SK-N-MC (cell line): Measurements from ENCODE around the gene CYP26A1.

Experiments used
- DNase-seq: peaks from one replicate; pipeline ENCODE4 v3.0.0-alpha.2; 2011; ENCODE audit warnings: low read depth, low spot score
- H3K27ac ChIP-seq: fragments of 200-600 bp; sonication (generic); 2 replicates; pipeline ENCODE4 v1.5.1; 2016; ENCODE audit warnings: mixed run types
- H3K36me3 ChIP-seq: fragments of 200-600 bp; sonication (generic); 2 replicates; pipeline ENCODE4 v1.6.1; 2017; ENCODE audit warnings: antibody characterized with exemption, low read length, mixed read lengths; ENCODE audit not compliant: insufficient read depth
- H3K4me3 ChIP-seq: fragments of 200-600 bp; sonication (generic); 2 replicates; pipeline ENCODE4 v1.5.1; 2016
- H3K9ac ChIP-seq: fragments of 200-600 bp; sonication (generic); 2 replicates; pipeline ENCODE4 v1.8.0; 2017; ENCODE audit warnings: mixed run types, mixed read lengths; ENCODE audit not compliant: insufficient read length
- H3K9me3 ChIP-seq: fragments of 200-600 bp; sonication (generic); 2 replicates; pipeline ENCODE4 v1.6.1; 2017; ENCODE audit warnings: low read depth, mild to moderate bottlenecking, antibody characterized with exemption, low read length, moderate library complexity, mixed read lengths
- EZH2 ChIP-seq: fragments of 200-600 bp; sonication (generic); IDR thresholded peaks from one replicate; pipeline ENCODE4 v1.6.1; 2017; ENCODE audit warnings: antibody characterized with exemption
- FOXP2 ChIP-seq: optimal IDR thresholded peaks from 2 replicates; pipeline ENCODE3; 2011; ENCODE audit warnings: mild to moderate bottlenecking, moderate library complexity; ENCODE audit not compliant: insufficient read depth; ENCODE audit errors: extremely low read length, control extremely low read depth
- POLR2AphosphoS5 ChIP-seq: IDR thresholded peaks from 2 replicates; pipeline ENCODE4 v1.6.1; 2012; ENCODE audit warnings: mild to moderate bottlenecking, low read depth, low read length, borderline replicate concordance

Gene CYP26A1

DNA sequence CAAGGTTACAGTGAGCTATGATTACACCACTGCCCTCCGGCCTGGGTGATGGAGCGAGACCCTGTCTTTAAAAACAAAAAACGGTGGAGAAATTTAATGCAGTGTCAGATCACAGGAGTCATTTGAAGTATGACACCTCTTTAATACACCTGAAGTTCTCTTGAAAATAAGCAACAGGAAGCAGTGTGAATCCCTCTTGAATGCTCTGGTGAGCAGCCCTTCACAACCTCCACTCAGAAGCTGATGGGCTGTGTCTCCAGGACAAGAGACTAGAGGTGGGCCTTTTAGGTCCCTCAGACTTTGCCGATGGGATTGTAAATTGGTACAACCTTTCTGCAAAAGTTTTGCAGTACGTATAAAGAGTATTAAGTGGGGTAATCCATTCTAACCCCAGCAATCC is 50.1 kb downstream of the CYP26A1 start:
- H3K36me3 ChIP-seq: no peaks in the 10 kb centered on the region
- no peak overlapping the region for H3K4me3 ChIP-seq
- no peaks in the 10 kb centered on the region for H3K9me3 ChIP-seq
- H3K27ac ChIP-seq: no peak overlapping the region
- TF ChIP-seq EZH2: no peak
- no peak for TF ChIP-seq FOXP2
- no peak for TF ChIP-seq POLR2AphosphoS5
- no peak for DNase-seq
- no peak overlapping the region for H3K9ac ChIP-seq

DNA sequence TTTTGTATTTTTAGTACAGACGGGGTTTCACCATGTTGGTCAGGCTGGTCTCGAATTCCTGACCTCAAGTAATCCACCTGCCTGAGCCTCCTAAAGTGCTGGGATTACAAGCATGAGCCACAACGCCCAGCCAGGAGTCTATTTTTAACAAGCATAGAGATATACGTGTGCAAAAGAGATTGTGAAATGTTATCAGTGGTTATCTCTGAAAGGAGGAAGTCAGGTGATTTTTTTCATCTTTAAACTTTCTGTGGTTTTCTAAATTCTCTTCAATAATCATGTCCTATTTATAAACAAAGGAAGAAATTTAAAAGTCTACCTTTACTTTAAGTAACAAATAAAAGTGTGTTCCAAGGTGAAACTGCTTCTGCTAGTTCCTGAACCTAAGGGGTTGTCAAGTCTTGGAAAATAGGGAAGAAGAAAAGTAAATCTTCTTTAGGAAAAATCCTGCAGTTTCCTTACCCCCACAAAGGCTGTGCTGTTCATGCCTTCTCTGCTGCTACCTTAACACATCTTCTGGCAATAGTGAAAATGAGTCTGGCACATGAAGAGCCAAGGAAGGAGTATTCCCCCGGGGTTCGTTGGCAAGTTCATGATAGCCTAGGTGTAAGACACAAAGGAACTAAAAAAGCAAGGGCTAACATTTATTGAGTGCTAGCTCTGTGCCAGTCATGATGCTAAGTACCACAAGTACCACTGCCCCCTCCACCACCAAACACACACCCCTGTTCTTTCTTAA is 51.1 kb downstream of the CYP26A1 start:
- TF ChIP-seq EZH2 (no peak), FOXP2 (no peak), POLR2AphosphoS5 (no peak)
- Histone ChIP-seq H3K9me3 (no peaks in the 10 kb centered on the region), H3K9ac (no peak overlapping the region), H3K36me3 (no peaks in the 10 kb centered on the region), H3K27ac (no peak overlapping the region), H3K4me3 (no peak overlapping the region)
- DNase-seq: no peak

DNA sequence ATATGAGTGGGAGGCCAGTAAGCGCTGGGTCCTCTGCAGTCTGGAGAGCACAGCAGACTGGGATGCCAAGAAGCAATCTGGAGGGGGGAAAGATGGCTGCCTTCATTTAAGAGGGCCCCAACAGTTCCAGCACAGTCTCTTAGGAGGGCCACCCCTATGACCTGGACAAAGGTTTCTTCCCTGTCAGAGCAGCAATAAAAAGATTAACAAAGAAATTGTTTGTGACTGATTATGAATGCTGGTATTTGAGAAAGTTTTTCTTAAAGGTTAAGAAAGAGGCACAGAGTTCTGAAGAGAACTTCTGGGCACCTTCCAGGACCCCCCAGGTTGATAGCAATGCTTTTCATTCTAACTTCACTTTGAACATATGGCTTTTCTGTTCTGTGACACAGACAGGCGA is 52.3 kb downstream of the CYP26A1 start:
- Histone ChIP-seq H3K36me3 (no peaks in the 10 kb centered on the region), H3K9me3 (no peaks in the 10 kb centered on the region), H3K4me3 (no peak overlapping the region), H3K9ac (no peak overlapping the region), H3K27ac (no peak overlapping the region)
- no peak for DNase-seq
- TF ChIP-seq EZH2: no peak
- no peak for TF ChIP-seq FOXP2
- TF ChIP-seq POLR2AphosphoS5: no peak

DNA sequence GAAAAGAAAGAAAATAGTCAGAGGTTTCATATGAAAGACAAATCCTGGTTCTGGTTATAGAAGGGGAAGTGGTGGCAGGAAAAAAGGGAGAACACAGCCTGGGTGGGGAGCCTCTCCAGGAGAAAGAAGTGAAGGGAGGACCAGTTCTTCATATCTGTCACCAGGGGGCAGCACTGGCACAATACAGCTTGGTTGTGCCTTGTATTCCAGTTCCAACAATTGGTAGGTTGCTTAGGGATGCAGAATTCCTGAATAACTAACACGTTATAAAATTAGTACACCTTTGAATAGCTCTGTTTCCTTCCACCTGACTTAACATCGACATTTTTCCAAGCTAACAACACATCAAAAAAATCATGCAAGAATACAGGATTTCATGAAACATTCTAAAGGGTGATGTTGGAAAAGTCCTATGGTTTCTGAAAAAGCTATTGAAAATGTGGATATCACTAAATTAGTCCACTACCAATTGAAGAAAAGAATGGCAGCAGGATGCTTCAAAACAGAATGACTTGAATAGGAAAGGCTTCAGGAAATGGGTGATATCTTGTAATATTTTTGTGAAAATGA is 52.9 kb downstream of the CYP26A1 start:
- Histone ChIP-seq H3K27ac (no peak overlapping the region), H3K4me3 (no peak overlapping the region), H3K9me3 (no peaks in the 10 kb centered on the region), H3K9ac (no peak overlapping the region), H3K36me3 (no peaks in the 10 kb centered on the region)
- no peak for DNase-seq
- TF ChIP-seq EZH2: no peak
- no peak for TF ChIP-seq FOXP2
- TF ChIP-seq POLR2AphosphoS5: no peak
